HepG2 (cell line): ENCODE data around the gene CARMIL3. TPM values are rescaled to one million over a fixed set of nuclear protein-coding genes. Genes with fewer than 3 reads are reported as not detected.

Experiments
- AKAP8 ChIP-seq: sonication (generic); formaldehyde crosslinking; IDR thresholded peaks from 2 replicates; pipeline ENCODE4 v1.5.1; 2020; ENCODE audit warnings: mild to moderate bottlenecking, missing genetic modification reagents
- ARNTL ChIP-seq: sonication (generic); formaldehyde crosslinking; IDR thresholded peaks from 2 replicates; pipeline ENCODE4 v1.4.0; 2020; ENCODE audit warnings: mild to moderate bottlenecking, missing genetic modification reagents
- CCDC6 ChIP-seq: sonication (generic); formaldehyde crosslinking; IDR thresholded peaks from 2 replicates; pipeline ENCODE4 v1.8.1; 2022; ENCODE audit warnings: mild to moderate bottlenecking, missing genetic modification reagents, moderate library complexity
- GATAD2A ChIP-seq: IDR thresholded peaks from 2 replicates; pipeline ENCODE4 v1.6.1; 2016
- NFE2L1 ChIP-seq: sonication (generic); formaldehyde crosslinking; IDR thresholded peaks from 2 replicates; pipeline ENCODE4 v1.4.0; 2020; ENCODE audit warnings: missing genetic modification reagents, mild to moderate bottlenecking, borderline replicate concordance
- NONO ChIP-seq, 2 experiments: fragments of 450-650 bp in 1 of 2; sonication (generic) in 1 of 2; formaldehyde crosslinking in 1 of 2; IDR thresholded peaks in 1 of 2; conservative IDR thresholded peaks in 1 of 2; 2 replicates each; pipeline versions ENCODE4 v1.6.1 to v1.8.0; 2017 to 2022; ENCODE audit warnings: mild to moderate bottlenecking in 1 of 2, missing genetic modification reagents in 1 of 2, moderate library complexity in 1 of 2
- NR2F6 ChIP-seq, 2 experiments: IDR thresholded peaks; 2 replicates each; pipeline ENCODE4 v1.6.1; 2016; ENCODE audit warnings: antibody characterized with exemption in 1 of 2, mild to moderate bottlenecking in 1 of 2
- NRL ChIP-seq: sonication (generic); formaldehyde crosslinking; IDR thresholded peaks from 2 replicates; pipeline ENCODE4 v1.5.0; 2020; ENCODE audit warnings: missing genetic modification reagents, mild to moderate bottlenecking, moderate library complexity, borderline replicate concordance
- PTBP1 ChIP-seq: fragments of 200-400 bp; formaldehyde crosslinking; IDR thresholded peaks from 2 replicates; pipeline ENCODE4 v1.6.1; 2018; ENCODE audit warnings: low read length, low read depth; ENCODE audit not compliant: poor library complexity, severe bottlenecking
- SP1 ChIP-seq, 2 experiments: fragments of 450-650 bp in 1 of 2; sonication (generic) in 1 of 2; formaldehyde crosslinking in 1 of 2; IDR thresholded peaks; 2 replicates each; pipeline versions ENCODE4 v1.4.0 to v1.6.1; 2016 to 2020; ENCODE audit warnings: missing genetic modification reagents in 1 of 2
- TEAD3 ChIP-seq: optimal IDR thresholded peaks from 2 replicates; pipeline ENCODE3; 2016; ENCODE audit warnings: borderline replicate concordance
- ZBTB20 ChIP-seq: sonication (generic); formaldehyde crosslinking; IDR thresholded peaks from 2 replicates; pipeline ENCODE4 v1.8.1; 2023; ENCODE audit warnings: missing genetic modification reagents, low read depth, mild to moderate bottlenecking, borderline replicate concordance
- ZNF232 ChIP-seq: sonication (generic); formaldehyde crosslinking; IDR thresholded peaks from 2 replicates; pipeline ENCODE4 v1.4.0; 2020; ENCODE audit warnings: missing genetic modification reagents, borderline replicate concordance
- ZNF850 ChIP-seq: sonication (generic); formaldehyde crosslinking; conservative IDR thresholded peaks from 2 replicates; pipeline ENCODE4 v1.9.0; 2021; ENCODE audit warnings: mild to moderate bottlenecking, missing genetic modification reagents
- ZNF879 ChIP-seq: sonication (generic); formaldehyde crosslinking; IDR thresholded peaks from 2 replicates; pipeline ENCODE4 v1.8.1; 2023; ENCODE audit warnings: missing genetic modification reagents
- polyA plus RNA-seq, 8 experiments: library from polyadenylated mRNA; depleted of rRNA in 3 of 8; stranded (reverse) in 7 of 8; unstranded in 1 of 8; fragments of >200 nt; fragmentation: Illumina TruSeq in 4 of 8; extraction: Trizol in 4 of 8; gene quantifications; 2 replicates each; pipeline versions ENCODE4 v1.2.1 to v1.2.3, GENCODE V29; 2011 to 2016; ENCODE audit warnings: low read depth in 4 of 8, missing spikeins in 1 of 8, mixed read lengths in 1 of 8; ENCODE audit not compliant: insufficient read depth in 1 of 8
- total RNA-seq, 5 experiments: library from RNA; depleted of rRNA; stranded (reverse); fragments of >200 nt; fragmentation: Illumina TruSeq; extraction: Trizol; gene quantifications; 2 replicates each; pipeline ENCODE4 v1.2.3, GENCODE V29; 2016; ENCODE audit warnings: low read depth in 1 of 5
- TF ChIP-seq, protein P1 (sequence below): IDR thresholded peaks from 2 replicates; pipeline ENCODE4 v1.6.1; 2016
- TF ChIP-seq, protein P2 (sequence below): sonication (generic); formaldehyde crosslinking; IDR thresholded peaks from 2 replicates; pipeline ENCODE4 v1.4.0; 2020; ENCODE audit warnings: missing genetic modification reagents, borderline replicate concordance
- TF ChIP-seq, protein P3 (sequence below): sonication (generic); formaldehyde crosslinking; IDR thresholded peaks from 2 replicates; pipeline ENCODE4 v1.5.1; 2020; ENCODE audit warnings: missing genetic modification reagents, mild to moderate bottlenecking, borderline replicate concordance
- TF ChIP-seq, protein P4 (sequence below): sonication (generic); formaldehyde crosslinking; IDR thresholded peaks from 2 replicates; pipeline ENCODE4 v1.5.0; 2020; ENCODE audit warnings: mild to moderate bottlenecking, missing genetic modification reagents

Gene CARMIL3
- total and polyA plus RNA-seq, 2 of the 13 experiments (the other 11 are each of a cell fraction or from before 2014, with no cell fraction given): 0.27 to 0.55 TPM

DNA sequence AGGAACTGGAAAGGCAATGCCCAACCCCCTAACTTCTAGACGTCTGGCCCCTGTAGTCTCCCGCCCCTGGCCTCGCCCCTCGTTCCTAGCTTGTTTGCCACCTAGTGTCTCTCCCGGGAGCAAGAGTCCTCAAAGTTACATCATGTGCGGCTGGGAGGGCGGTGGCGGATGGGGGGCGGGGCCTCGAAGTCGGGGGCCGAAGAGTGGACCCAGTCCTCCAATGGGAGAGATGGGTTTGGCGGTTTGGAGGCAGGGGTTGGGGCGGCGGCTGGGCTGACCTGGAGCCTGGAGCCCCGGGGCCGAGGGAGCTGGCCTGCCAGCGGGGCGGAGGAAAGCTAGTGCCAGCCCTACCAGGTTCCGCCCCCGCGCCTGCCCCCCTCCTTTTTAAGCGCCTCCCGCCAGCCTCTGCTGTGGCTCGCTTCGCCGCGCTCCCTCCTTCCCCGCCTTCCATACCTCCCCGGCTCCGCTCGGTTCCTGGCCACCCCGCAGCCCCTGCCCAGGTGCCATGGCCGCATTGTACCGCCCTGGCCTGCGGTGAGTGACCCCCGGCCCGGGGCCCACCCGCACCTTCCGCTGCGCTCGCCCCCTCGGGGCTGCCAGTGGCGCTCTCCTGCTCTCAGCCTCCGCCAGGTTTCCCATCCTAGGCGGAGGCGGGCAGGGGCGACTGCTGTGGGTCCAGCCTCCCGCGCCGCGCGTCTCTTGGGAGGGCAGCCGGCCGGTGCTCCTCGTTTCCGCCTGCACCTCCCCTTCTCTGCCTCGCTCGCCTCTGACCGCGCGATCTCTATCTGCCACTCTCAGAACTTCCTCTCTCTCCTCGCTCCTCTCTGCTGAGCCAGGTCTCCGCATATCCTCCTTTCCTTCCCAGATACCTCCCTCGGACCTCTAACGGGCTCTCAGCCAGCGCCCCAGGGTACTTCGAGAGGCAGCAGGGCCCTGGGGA, 42.4 kb downstream of the CARMIL3 start, which contains the start of gene PCK2 (continued):
- TF ChIP-seq, protein P1, sequence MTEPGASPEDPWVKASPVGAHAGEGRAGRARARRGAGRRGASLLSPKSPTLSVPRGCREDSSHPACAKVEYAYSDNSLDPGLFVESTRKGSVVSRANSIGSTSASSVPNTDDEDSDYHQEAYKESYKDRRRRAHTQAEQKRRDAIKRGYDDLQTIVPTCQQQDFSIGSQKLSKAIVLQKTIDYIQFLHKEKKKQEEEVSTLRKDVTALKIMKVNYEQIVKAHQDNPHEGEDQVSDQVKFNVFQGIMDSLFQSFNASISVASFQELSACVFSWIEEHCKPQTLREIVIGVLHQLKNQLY (CRISPR knock-in tag): peak; percentile 41
- TF ChIP-seq AKAP8 (CRISPR knock-in tag) (peak; percentile 97), PTBP1 (peak; percentile 93), GATAD2A (CRISPR knock-in tag) (peak; percentile 97), SP1 (IDR thresholded peaks at IDR 0.05) (0 out of 2 replicates have a peak, but pooled peaks have one; percentile 37), SP1 (CRISPR knock-in tag; IDR thresholded peaks at IDR 0.05) (peak; percentile 94), ZBTB20 (CRISPR knock-in tag) (peak; percentile 92), ZNF879 (CRISPR knock-in tag) (peak; percentile 97), NRL (no peak), TEAD3 (CRISPR knock-in tag) (peak; percentile 82), NFE2L1 (CRISPR knock-in tag) (no peak; the same call in 1 of the 2 replicates), NR2F6 (IDR thresholded peaks at IDR 0.05) (peak; percentile 72), NR2F6 (CRISPR knock-in tag; IDR thresholded peaks at IDR 0.05) (peak; percentile 86), ARNTL (CRISPR knock-in tag) (peak; percentile 89), ZNF850 (CRISPR knock-in tag) (no peak), NONO (IDR thresholded peaks at IDR 0.05) (no peak), NONO (CRISPR knock-in tag; conservative IDR thresholded peaks at IDR 0.05) (no peak), ZNF232 (CRISPR knock-in tag) (peak; percentile 90; the same call in 1 of the 2 replicates), CCDC6 (CRISPR knock-in tag) (no peak)
- TF ChIP-seq, protein P2, sequence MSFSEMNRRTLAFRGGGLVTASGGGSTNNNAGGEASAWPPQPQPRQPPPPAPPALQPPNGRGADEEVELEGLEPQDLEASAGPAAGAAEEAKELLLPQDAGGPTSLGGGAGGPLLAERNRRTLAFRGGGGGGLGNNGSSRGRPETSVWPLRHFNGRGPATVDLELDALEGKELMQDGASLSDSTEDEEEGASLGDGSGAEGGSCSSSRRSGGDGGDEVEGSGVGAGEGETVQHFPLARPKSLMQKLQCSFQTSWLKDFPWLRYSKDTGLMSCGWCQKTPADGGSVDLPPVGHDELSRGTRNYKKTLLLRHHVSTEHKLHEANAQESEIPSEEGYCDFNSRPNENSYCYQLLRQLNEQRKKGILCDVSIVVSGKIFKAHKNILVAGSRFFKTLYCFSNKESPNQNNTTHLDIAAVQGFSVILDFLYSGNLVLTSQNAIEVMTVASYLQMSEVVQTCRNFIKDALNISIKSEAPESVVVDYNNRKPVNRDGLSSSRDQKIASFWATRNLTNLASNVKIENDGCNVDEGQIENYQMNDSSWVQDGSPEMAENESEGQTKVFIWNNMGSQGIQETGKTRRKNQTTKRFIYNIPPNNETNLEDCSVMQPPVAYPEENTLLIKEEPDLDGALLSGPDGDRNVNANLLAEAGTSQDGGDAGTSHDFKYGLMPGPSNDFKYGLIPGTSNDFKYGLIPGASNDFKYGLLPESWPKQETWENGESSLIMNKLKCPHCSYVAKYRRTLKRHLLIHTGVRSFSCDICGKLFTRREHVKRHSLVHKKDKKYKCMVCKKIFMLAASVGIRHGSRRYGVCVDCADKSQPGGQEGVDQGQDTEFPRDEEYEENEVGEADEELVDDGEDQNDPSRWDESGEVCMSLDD (CRISPR knock-in tag): peak; percentile 90
- TF ChIP-seq, protein P3, sequence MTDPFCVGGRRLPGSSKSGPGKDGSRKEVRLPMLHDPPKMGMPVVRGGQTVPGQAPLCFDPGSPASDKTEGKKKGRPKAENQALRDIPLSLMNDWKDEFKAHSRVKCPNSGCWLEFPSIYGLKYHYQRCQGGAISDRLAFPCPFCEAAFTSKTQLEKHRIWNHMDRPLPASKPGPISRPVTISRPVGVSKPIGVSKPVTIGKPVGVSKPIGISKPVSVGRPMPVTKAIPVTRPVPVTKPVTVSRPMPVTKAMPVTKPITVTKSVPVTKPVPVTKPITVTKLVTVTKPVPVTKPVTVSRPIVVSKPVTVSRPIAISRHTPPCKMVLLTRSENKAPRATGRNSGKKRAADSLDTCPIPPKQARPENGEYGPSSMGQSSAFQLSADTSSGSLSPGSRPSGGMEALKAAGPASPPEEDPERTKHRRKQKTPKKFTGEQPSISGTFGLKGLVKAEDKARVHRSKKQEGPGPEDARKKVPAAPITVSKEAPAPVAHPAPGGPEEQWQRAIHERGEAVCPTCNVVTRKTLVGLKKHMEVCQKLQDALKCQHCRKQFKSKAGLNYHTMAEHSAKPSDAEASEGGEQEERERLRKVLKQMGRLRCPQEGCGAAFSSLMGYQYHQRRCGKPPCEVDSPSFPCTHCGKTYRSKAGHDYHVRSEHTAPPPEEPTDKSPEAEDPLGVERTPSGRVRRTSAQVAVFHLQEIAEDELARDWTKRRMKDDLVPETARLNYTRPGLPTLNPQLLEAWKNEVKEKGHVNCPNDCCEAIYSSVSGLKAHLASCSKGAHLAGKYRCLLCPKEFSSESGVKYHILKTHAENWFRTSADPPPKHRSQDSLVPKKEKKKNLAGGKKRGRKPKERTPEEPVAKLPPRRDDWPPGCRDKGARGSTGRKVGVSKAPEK: peak; percentile 100
- TF ChIP-seq, protein P4, sequence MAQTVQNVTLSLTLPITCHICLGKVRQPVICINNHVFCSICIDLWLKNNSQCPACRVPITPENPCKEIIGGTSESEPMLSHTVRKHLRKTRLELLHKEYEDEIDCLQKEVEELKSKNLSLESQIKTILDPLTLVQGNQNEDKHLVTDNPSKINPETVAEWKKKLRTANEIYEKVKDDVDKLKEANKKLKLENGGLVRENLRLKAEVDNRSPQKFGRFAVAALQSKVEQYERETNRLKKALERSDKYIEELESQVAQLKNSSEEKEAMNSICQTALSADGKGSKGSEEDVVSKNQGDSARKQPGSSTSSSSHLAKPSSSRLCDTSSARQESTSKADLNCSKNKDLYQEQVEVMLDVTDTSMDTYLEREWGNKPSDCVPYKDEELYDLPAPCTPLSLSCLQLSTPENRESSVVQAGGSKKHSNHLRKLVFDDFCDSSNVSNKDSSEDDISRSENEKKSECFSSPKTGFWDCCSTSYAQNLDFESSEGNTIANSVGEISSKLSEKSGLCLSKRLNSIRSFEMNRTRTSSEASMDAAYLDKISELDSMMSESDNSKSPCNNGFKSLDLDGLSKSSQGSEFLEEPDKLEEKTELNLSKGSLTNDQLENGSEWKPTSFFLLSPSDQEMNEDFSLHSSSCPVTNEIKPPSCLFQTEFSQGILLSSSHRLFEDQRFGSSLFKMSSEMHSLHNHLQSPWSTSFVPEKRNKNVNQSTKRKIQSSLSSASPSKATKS (CRISPR knock-in tag): no peak
